Measurements from ENCODE around the gene DYNLT2. TPM values are rescaled to one million over a fixed set of nuclear protein-coding genes. Genes with fewer than 3 reads are reported as not detected.

DYNLT2 gene
- total RNA-seq, 1 experiment from 2014 or later, result 1.8 TPM

GRCh38 chr6:169784821-169785340 lies 33.5 kb upstream of the DYNLT2 start:
- Histone ChIP-seq H3K27me3 (ENCODE audit: insufficient read depth, low read length) (no peaks in the 10 kb centered on the region; the same call in 1 of the 2 replicates), H3K23ac (ENCODE audit: insufficient read length, low read depth, low read length) (no peak overlapping the region), H2BK12ac (ENCODE audit: insufficient read length, low read depth, low read length) (no peak overlapping the region), H3K79me1 (ENCODE audit: insufficient read depth, low read depth, low read length, poor library complexity, severe bottlenecking) (no peaks in the 10 kb centered on the region), H3K4ac (ENCODE audit: low read depth, low read length) (no peak overlapping the region), H2BK120ac (ENCODE audit: low read depth, low read length, poor library complexity, severe bottlenecking) (no peak overlapping the region), H4K91ac (ENCODE audit: insufficient read length, low read depth, low read length) (no peak overlapping the region), H3K14ac (ENCODE audit: insufficient read depth, low read length) (no peak overlapping the region; the same call in 1 of the 2 replicates), H4K20me1 (ENCODE audit: control insufficient read depth, insufficient read depth, insufficient read length) (no peaks in the 10 kb centered on the region), H3K18ac (ENCODE audit: insufficient read length, low read depth, low read length) (no peak overlapping the region), H2BK5ac (ENCODE audit: insufficient read length, low read length) (no peak overlapping the region), H3K23me2 (ENCODE audit: insufficient read length, low read depth, low read length, poor library complexity, severe bottlenecking) (peaks cover 3% of the 10 kb centered on the region), H3T11ph (ENCODE audit: low read length) (no peak overlapping the region), H3K27ac (ENCODE audit: insufficient read length, low read depth, low read length) (no peak overlapping the region), H3K79me2 (ENCODE audit: insufficient read depth, low read length) (no peaks in the 10 kb centered on the region), H3K56ac (ENCODE audit: insufficient read length, low read depth, low read length) (no peak overlapping the region), H3K4me1 (ENCODE audit: insufficient read depth, low read length) (no peaks in the 10 kb centered on the region), H4K5ac (ENCODE audit: insufficient read length, low read depth, low read length) (no peak overlapping the region), H2BK15ac (ENCODE audit: low read depth, low read length) (no peak overlapping the region), H4K8ac (replicated peaks; ENCODE audit: insufficient read length, low read depth, low read length) (no peak overlapping the region), H2AFZ (ENCODE audit: low read length) (no peak overlapping the region), H3K9ac (ENCODE audit: extremely low read depth, insufficient read length, low read length) (no peak overlapping the region), H3K4me2 (ENCODE audit: insufficient read depth, insufficient read length, low read length) (no peak overlapping the region), H3K9me3 (ENCODE audit: control insufficient read depth, low read depth, low read length) (no peaks in the 10 kb centered on the region), H2BK20ac (ENCODE audit: low read depth, low read length, poor library complexity, severe bottlenecking) (no peak overlapping the region), H2AK5ac (ENCODE audit: insufficient read length, low read length) (no peak overlapping the region)
- peaks cover 12 to 28% (median 20%) of the 10 kb centered on the region in 3 experiments for H3K36me3 Mint-ChIP-seq (ENCODE audit: insufficient read depth in 1 of 3, low read depth in 3 of 3)
- no peak overlapping the region for H3K27ac Mint-ChIP-seq
- peaks cover 7 to 9% of the 10 kb centered on the region in 2 experiments for H3K4me1 Mint-ChIP-seq
- no peak for TF ChIP-seq CTCF (conservative IDR thresholded peaks at IDR 0.05)
- peaks cover 20% of the 10 kb centered on the region for H3K27me3 Mint-ChIP-seq (ENCODE audit: low read depth)
- no peak overlapping the region for H3K4me3 Mint-ChIP-seq
- no CpG with 5 or more reads among the region's 12 CpGs for whole genome bisulfite sequencing (ENCODE audit: extremely low coverage, insufficient read length, low lambda C conversion rate)
- peak; percentile 4 for DNase-seq
- peaks cover 0 to 4% of the 10 kb centered on the region in 2 experiments; a peak in 1 of 5 replicates for H3K9me3 Mint-ChIP-seq
